OCI-LY3 (cell line): ENCODE data around the gene STRADA.

Experiments used
- CTCF ChIP-seq: fragments of 200-600, 300-600 bp; sonication (generic); IDR thresholded peaks from 2 replicates; pipeline ENCODE4 v1.5.1; 2014; ENCODE audit warnings: antibody characterized with exemption, low read length, low read depth
- EZH2phosphoT487 ChIP-seq: fragments of 200-600 bp; shearing (Covaris generic); IDR thresholded peaks from 2 replicates; pipeline ENCODE4 v1.6.1; 2018; ENCODE audit warnings: antibody characterized with exemption, mixed run types, low read depth

GRCh38 chr17:63753215-63753614 lies 11.6 kb upstream of the STRADA start:
- TF ChIP-seq CTCF (no peak), EZH2phosphoT487 (no peak)
